HCT116 (cell line): ENCODE data around the gene ACOT11. TPM values are rescaled to one million over a fixed set of nuclear protein-coding genes. Genes with fewer than 3 reads are reported as not detected.

Experiments used
- ATAC-seq: fragments of 200-7000 bp; cut with Tn5 transposase; 2 replicates; pipeline ENCODE4 v1.9.1; 2020; ENCODE audit warnings: mild to moderate bottlenecking, moderate library complexity
- BruUV-seq: library from RNA; stranded (reverse); fragments of 400-500 nt; replicated peaks from 2 replicates; lab custom pipeline; 2021; lab: Mats Ljungman, UMichigan
- CTCF ChIA-PET: fragments of 300-600 bp; sonication (Branson Sonifier 250); formaldehyde crosslinking; loops from one replicate; lab custom pipeline; 2021; ENCODE audit warnings: antibody characterized with exemption; lab: Charles Lee
- POLR2A ChIA-PET: fragments of 300-600, 350-600 bp; sonication (Branson Sonifier 250); formaldehyde crosslinking; loops from one replicate; lab custom pipeline; 2021; ENCODE audit warnings: antibody characterized with exemption; lab: Charles Lee
- RAD21 ChIA-PET, 2 experiments: fragments of 300-600 bp; sonication (Branson Sonifier 250); formaldehyde crosslinking; loops; one replicate each; lab custom pipeline; 2023; ENCODE audit warnings: low total read pairs in 2 of 2; ENCODE audit not compliant: uncharacterized antibody in 2 of 2, unreplicated experiment in 2 of 2, low non-redundant PET in 1 of 2; lab: Charles Lee
- DNase-seq: peaks from one replicate; pipeline ENCODE4 v3.0.0-alpha.2; 2010; ENCODE audit warnings: low read depth, low spot score
- H2AFZ ChIP-seq: fragments of 200-600 bp; shearing (Covaris generic), sonication (generic); 2 replicates; pipeline ENCODE4 v1.6.1; 2017; ENCODE audit warnings: low read depth, mixed run types, mixed read lengths, antibody characterized with exemption, low read length; ENCODE audit not compliant: poor library complexity, severe bottlenecking
- H3K27ac ChIP-seq: 2 replicates; pipeline ENCODE4 v1.5.1; 2012; ENCODE audit warnings: low read depth, low read length
- H3K27me3 ChIP-seq: fragments of 200-600 bp; sonication (generic); 2 replicates; pipeline ENCODE4 v1.6.1; 2016; ENCODE audit warnings: mixed run types, low read length, mixed read lengths; ENCODE audit not compliant: insufficient read depth
- H3K36me3 ChIP-seq, 2 experiments: fragments of 200-500 bp in 1 of 2; fragments of 200-600 bp in 1 of 2; sonication (Bioruptor generic) in 1 of 2; sonication (generic) in 1 of 2; 2 replicates each; pipeline versions ENCODE4 v1.5.1 to v1.6.1; 2014 to 2016; ENCODE audit warnings: low read length in 2 of 2, inconsistent platforms in 1 of 2, mixed read lengths in 1 of 2, mixed run types in 1 of 2; ENCODE audit not compliant: insufficient read depth in 2 of 2, control insufficient read depth in 1 of 2
- H3K4me1 ChIP-seq, 2 experiments: fragments of 200-600 bp in 1 of 2; sonication (generic) in 1 of 2; 2 replicates each; pipeline versions ENCODE4 v1.5.1 to v1.6.1; 2012 to 2017; ENCODE audit warnings: low read length in 2 of 2, inconsistent platforms in 1 of 2, mild to moderate bottlenecking in 1 of 2, mixed read lengths in 1 of 2, mixed run types in 1 of 2, moderate library complexity in 1 of 2; ENCODE audit not compliant: insufficient read depth in 2 of 2, control insufficient read depth in 1 of 2
- H3K4me2 ChIP-seq: fragments of 200-600 bp; sonication (generic); 2 replicates; pipeline ENCODE4 v1.6.1; 2017; ENCODE audit warnings: mixed run types, low read length, mixed read lengths
- H3K4me3 ChIP-seq, 2 experiments: fragments of 200-600 bp in 1 of 2; sonication (generic) in 1 of 2; replicated peaks in 1 of 2; 2 replicates each; pipeline ENCODE4 v1.5.1; 2011 to 2016; ENCODE audit warnings: low read length in 2 of 2, control low read depth in 1 of 2, low read depth in 1 of 2, mild to moderate bottlenecking in 1 of 2, mixed read lengths in 1 of 2, mixed run types in 1 of 2
- H3K79me2 ChIP-seq: fragments of 200-600 bp; sonication (generic); 2 replicates; pipeline ENCODE4 v1.6.1; 2017; ENCODE audit warnings: mild to moderate bottlenecking, mixed run types, low read length, moderate library complexity, mixed read lengths; ENCODE audit not compliant: insufficient read depth
- H3K9ac ChIP-seq: fragments of 200-600 bp; sonication (generic); 2 replicates; pipeline ENCODE4 v1.6.1; 2016; ENCODE audit warnings: low read length, mixed read lengths
- H3K9me2 ChIP-seq: fragments of 200-600 bp; sonication (generic), shearing (Covaris generic); 2 replicates; pipeline ENCODE4 v1.6.1; 2017; ENCODE audit warnings: mixed run types, mild to moderate bottlenecking, moderate library complexity; ENCODE audit not compliant: insufficient read depth
- H3K9me3 ChIP-seq, 2 experiments: fragments of 200-500 bp in 1 of 2; fragments of 200-600 bp in 1 of 2; sonication (Bioruptor generic) in 1 of 2; sonication (generic) in 1 of 2; 2 replicates each; pipeline ENCODE4 v1.6.1; 2014 to 2017; ENCODE audit warnings: low read length in 2 of 2, mixed read lengths in 2 of 2, inconsistent platforms in 1 of 2, low read depth in 1 of 2, mild to moderate bottlenecking in 1 of 2, mixed run types in 1 of 2, moderate library complexity in 1 of 2; ENCODE audit not compliant: control insufficient read depth in 1 of 2, insufficient read depth in 1 of 2
- H4K20me1 ChIP-seq: fragments of 200-600 bp; sonication (generic), shearing (Covaris generic); 2 replicates; pipeline ENCODE4 v1.6.1; 2017; ENCODE audit warnings: mixed run types, mild to moderate bottlenecking, moderate library complexity; ENCODE audit not compliant: insufficient read depth
- CBX3 ChIP-seq: IDR thresholded peaks from 2 replicates; pipeline ENCODE4 v1.6.1; 2012; ENCODE audit warnings: low read depth
- ELF1 ChIP-seq: IDR thresholded peaks from 2 replicates; pipeline ENCODE4 v1.6.1; 2012; ENCODE audit warnings: low read depth, borderline replicate concordance
- EZH2phosphoT487 ChIP-seq: fragments of 200-600 bp; IDR thresholded peaks from 2 replicates; pipeline ENCODE4 v1.6.1; 2018; ENCODE audit warnings: antibody characterized with exemption, borderline replicate concordance
- FOSL1 ChIP-seq: IDR thresholded peaks from 2 replicates; pipeline ENCODE4 v1.6.1; 2012; ENCODE audit warnings: low read depth
- JUND ChIP-seq: IDR thresholded peaks from 2 replicates; pipeline ENCODE4 v1.6.1; 2012
- POLR2A ChIP-seq: IDR thresholded peaks from 2 replicates; pipeline ENCODE4 v1.7.0; 2011; ENCODE audit warnings: borderline replicate concordance; ENCODE audit not compliant: insufficient read depth, insufficient read length; ENCODE audit errors: extremely low read depth
- POLR2AphosphoS5 ChIP-seq: IDR thresholded peaks from 2 replicates; pipeline ENCODE4 v1.6.1; 2011; ENCODE audit warnings: mild to moderate bottlenecking, low read depth, low read length, moderate library complexity
- RAD21 ChIP-seq: IDR thresholded peaks from 2 replicates; pipeline ENCODE4 v1.6.1; 2012; ENCODE audit warnings: low read depth, mild to moderate bottlenecking
- SIN3A ChIP-seq: IDR thresholded peaks from 2 replicates; pipeline ENCODE4 v1.6.1; 2012; ENCODE audit warnings: low read depth
- SP1 ChIP-seq: IDR thresholded peaks from 2 replicates; pipeline ENCODE4 v1.6.1; 2012; ENCODE audit warnings: low read depth
- TCF7L2 ChIP-seq: IDR thresholded peaks from 2 replicates; pipeline ENCODE4 v1.7.0; 2011; ENCODE audit warnings: borderline replicate concordance, inconsistent platforms; ENCODE audit not compliant: insufficient read depth, insufficient read length; ENCODE audit errors: extremely low read depth
- YY1 ChIP-seq: IDR thresholded peaks from 2 replicates; pipeline ENCODE4 v1.6.1; 2011; ENCODE audit warnings: low read length, low read depth, moderate library complexity, mild to moderate bottlenecking; ENCODE audit not compliant: insufficient replicate concordance; ENCODE audit errors: extremely low read depth
- ZNF274 ChIP-seq: fragments of 200-500 bp; sonication (Bioruptor generic); IDR thresholded peaks from 2 replicates; pipeline ENCODE4 v1.6.1; 2014; ENCODE audit warnings: mild to moderate bottlenecking, low read depth, low read length, inconsistent platforms
- intact Hi-C: fragments of 100-400 bp; cut with micrococcal nuclease; formaldehyde crosslinking; loops from 2 replicates; pipeline ENCODE4 v1.10.0; 2022
- total RNA-seq: library from RNA; stranded (reverse); gene quantifications from one replicate; pipeline ENCODE4 v1.2.1, GENCODE V29; 2021; ENCODE audit not compliant: unreplicated experiment
- TF ChIP-seq, protein P1 (sequence below): IDR thresholded peaks from 2 replicates; pipeline ENCODE4 v1.6.1; 2012
- TF ChIP-seq, protein P2 (sequence below), 3 experiments: fragments of 200-600 bp in 1 of 3; sonication (generic) in 1 of 3; IDR thresholded peaks in 2 of 3; conservative IDR thresholded peaks in 1 of 3; 2 replicates each; pipeline ENCODE4 v1.5.1; 2012 to 2017; ENCODE audit warnings: low read depth in 2 of 3, low read length in 2 of 3, antibody characterized with exemption in 1 of 3, borderline replicate concordance in 1 of 3, control low read depth in 1 of 3, mild to moderate bottlenecking in 1 of 3, mixed read lengths in 1 of 3, mixed run types in 1 of 3, moderate library complexity in 1 of 3; ENCODE audit not compliant: insufficient read depth in 1 of 3
- TF ChIP-seq, protein P3 (sequence below): IDR thresholded peaks from 2 replicates; pipeline ENCODE4 v1.6.1; 2012; ENCODE audit warnings: low read depth
- TF ChIP-seq, protein P4 (sequence below): IDR thresholded peaks from 2 replicates; pipeline ENCODE4 v1.6.1; 2011; ENCODE audit warnings: mild to moderate bottlenecking, low read length, moderate library complexity; ENCODE audit not compliant: insufficient replicate concordance; ENCODE audit errors: extremely low read depth
- TF ChIP-seq, protein P5 (sequence below): IDR thresholded peaks from 2 replicates; pipeline ENCODE4 v1.6.1; 2012

The ACOT11 gene
- total RNA-seq, 1 experiment from 2014 or later = 31.1 TPM

DNA sequence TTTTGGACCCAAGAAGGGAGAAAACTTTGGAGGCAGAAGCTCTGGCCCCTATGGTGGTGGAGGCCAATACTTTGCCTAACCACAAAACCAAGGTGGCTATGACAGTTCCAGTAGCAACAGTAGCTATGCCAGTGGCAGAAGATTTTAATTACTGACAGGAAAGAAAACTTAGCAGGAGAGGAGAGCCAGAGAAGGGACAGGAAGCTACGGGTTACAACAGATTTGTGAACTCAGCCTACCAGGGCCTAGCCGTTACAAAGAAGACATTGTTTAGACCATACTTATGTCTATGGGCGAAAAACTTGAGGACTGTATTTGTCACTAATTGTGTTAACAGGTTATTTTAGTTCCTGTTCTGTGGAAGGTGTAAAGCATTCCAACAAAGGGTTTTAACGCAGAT is 10.4 kb upstream of the ACOT11 start:
- RAD21 ChIA-PET = no interaction called here
- Histone ChIP-seq H3K4me1 (peaks cover 15 to 21% of the 10 kb centered on the region in 2 experiments; a peak in 3 of 4 replicates), H4K20me1 (no peaks in the 10 kb centered on the region), H3K27me3 (no peaks in the 10 kb centered on the region), H3K9me3 (no peaks in the 10 kb centered on the region), H3K4me3 (no peak overlapping the region), H3K79me2 (no peaks in the 10 kb centered on the region), H3K9me2 (no peaks in the 10 kb centered on the region), H3K9ac (no peak overlapping the region), H3K36me3 (no peaks in the 10 kb centered on the region), H3K27ac (no peak overlapping the region), H3K4me2 (no peak overlapping the region), H2AFZ (no peak overlapping the region)
- DNase-seq (no peak), ATAC-seq (no peak)
- CTCF ChIA-PET = no interaction called here
- TF ChIP-seq, protein P1, sequence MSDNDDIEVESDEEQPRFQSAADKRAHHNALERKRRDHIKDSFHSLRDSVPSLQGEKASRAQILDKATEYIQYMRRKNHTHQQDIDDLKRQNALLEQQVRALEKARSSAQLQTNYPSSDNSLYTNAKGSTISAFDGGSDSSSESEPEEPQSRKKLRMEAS = no peak
- no peak for TF ChIP-seq JUND
- TF ChIP-seq, protein P2, sequence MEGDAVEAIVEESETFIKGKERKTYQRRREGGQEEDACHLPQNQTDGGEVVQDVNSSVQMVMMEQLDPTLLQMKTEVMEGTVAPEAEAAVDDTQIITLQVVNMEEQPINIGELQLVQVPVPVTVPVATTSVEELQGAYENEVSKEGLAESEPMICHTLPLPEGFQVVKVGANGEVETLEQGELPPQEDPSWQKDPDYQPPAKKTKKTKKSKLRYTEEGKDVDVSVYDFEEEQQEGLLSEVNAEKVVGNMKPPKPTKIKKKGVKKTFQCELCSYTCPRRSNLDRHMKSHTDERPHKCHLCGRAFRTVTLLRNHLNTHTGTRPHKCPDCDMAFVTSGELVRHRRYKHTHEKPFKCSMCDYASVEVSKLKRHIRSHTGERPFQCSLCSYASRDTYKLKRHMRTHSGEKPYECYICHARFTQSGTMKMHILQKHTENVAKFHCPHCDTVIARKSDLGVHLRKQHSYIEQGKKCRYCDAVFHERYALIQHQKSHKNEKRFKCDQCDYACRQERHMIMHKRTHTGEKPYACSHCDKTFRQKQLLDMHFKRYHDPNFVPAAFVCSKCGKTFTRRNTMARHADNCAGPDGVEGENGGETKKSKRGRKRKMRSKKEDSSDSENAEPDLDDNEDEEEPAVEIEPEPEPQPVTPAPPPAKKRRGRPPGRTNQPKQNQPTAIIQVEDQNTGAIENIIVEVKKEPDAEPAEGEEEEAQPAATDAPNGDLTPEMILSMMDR (IDR thresholded peaks at IDR 0.05 in 2 of 3, conservative IDR thresholded peaks at IDR 0.05 in 1 of 3; ENCODE audit: borderline replicate concordance in 1 of 3, insufficient read depth in 1 of 3, low read depth in 2 of 3, low read length in 2 of 3) = no peak
- no peak for TF ChIP-seq POLR2A
- TF ChIP-seq, protein P3, sequence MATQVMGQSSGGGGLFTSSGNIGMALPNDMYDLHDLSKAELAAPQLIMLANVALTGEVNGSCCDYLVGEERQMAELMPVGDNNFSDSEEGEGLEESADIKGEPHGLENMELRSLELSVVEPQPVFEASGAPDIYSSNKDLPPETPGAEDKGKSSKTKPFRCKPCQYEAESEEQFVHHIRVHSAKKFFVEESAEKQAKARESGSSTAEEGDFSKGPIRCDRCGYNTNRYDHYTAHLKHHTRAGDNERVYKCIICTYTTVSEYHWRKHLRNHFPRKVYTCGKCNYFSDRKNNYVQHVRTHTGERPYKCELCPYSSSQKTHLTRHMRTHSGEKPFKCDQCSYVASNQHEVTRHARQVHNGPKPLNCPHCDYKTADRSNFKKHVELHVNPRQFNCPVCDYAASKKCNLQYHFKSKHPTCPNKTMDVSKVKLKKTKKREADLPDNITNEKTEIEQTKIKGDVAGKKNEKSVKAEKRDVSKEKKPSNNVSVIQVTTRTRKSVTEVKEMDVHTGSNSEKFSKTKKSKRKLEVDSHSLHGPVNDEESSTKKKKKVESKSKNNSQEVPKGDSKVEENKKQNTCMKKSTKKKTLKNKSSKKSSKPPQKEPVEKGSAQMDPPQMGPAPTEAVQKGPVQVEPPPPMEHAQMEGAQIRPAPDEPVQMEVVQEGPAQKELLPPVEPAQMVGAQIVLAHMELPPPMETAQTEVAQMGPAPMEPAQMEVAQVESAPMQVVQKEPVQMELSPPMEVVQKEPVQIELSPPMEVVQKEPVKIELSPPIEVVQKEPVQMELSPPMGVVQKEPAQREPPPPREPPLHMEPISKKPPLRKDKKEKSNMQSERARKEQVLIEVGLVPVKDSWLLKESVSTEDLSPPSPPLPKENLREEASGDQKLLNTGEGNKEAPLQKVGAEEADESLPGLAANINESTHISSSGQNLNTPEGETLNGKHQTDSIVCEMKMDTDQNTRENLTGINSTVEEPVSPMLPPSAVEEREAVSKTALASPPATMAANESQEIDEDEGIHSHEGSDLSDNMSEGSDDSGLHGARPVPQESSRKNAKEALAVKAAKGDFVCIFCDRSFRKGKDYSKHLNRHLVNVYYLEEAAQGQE = no peak
- TF ChIP-seq YY1 = no peak
- TF ChIP-seq, protein P4, sequence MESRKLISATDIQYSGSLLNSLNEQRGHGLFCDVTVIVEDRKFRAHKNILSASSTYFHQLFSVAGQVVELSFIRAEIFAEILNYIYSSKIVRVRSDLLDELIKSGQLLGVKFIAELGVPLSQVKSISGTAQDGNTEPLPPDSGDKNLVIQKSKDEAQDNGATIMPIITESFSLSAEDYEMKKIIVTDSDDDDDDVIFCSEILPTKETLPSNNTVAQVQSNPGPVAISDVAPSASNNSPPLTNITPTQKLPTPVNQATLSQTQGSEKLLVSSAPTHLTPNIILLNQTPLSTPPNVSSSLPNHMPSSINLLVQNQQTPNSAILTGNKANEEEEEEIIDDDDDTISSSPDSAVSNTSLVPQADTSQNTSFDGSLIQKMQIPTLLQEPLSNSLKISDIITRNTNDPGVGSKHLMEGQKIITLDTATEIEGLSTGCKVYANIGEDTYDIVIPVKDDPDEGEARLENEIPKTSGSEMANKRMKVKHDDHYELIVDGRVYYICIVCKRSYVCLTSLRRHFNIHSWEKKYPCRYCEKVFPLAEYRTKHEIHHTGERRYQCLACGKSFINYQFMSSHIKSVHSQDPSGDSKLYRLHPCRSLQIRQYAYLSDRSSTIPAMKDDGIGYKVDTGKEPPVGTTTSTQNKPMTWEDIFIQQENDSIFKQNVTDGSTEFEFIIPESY = no peak
- TF ChIP-seq, protein P5, sequence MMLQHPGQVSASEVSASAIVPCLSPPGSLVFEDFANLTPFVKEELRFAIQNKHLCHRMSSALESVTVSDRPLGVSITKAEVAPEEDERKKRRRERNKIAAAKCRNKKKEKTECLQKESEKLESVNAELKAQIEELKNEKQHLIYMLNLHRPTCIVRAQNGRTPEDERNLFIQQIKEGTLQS = no peak
- TF ChIP-seq POLR2AphosphoS5 = no peak
- TF ChIP-seq FOSL1 = no peak
- no peak for TF ChIP-seq CBX3
- TF ChIP-seq SIN3A = no peak
- no peak for TF ChIP-seq EZH2phosphoT487
- TF ChIP-seq ZNF274 = no peak
- no peak for TF ChIP-seq TCF7L2
- no peak for TF ChIP-seq SP1
- TF ChIP-seq RAD21 = no peak
- TF ChIP-seq ELF1 = no peak
- no TSS peak for BruUV-seq
- intact Hi-C loops = no loop called here
- POLR2A ChIA-PET = no interaction called here
